ENCODE results near the gene MACROH2A1. TPM values are rescaled to one million over a fixed set of nuclear protein-coding genes. Genes with fewer than 3 reads are reported as not detected.
A peak's percentile ranks its signal among the peaks of the same experiment; 100 is the strongest.

Gene MACROH2A1
- total RNA-seq, 1 donor from 2014 or later = 150 TPM

GRCh38 chr5:135335031-135335828 is 63.8 kb downstream of the MACROH2A1 start:
- no peak for DNase-seq (ENCODE audit: extremely low read depth, low read depth, low spot score)

- DNase-seq (ENCODE audit: extremely low read depth, low read depth, low spot score) = no peak
These were observed 65.1 kb downstream of the MACROH2A1 start for GRCh38 chr5:135333732-135334515.

- peak; percentile 33 for DNase-seq (ENCODE audit: extremely low read depth, low read depth, low spot score)
These were observed 66.4 kb downstream of the MACROH2A1 start for GRCh38 chr5:135332519-135333150.

- no peak for DNase-seq (ENCODE audit: extremely low read depth, low read depth, low spot score)
These were observed 67.4 kb downstream of the MACROH2A1 start for GRCh38 chr5:135331612-135332011.

- DNase-seq (ENCODE audit: extremely low read depth, low read depth, low spot score) = no peak
These were observed 68.3 kb downstream of the MACROH2A1 start for GRCh38 chr5:135330798-135331096.

- no peak for DNase-seq (ENCODE audit: extremely low read depth, low read depth, low spot score)
These were observed 68.9 kb downstream of the MACROH2A1 start for GRCh38 chr5:135329913-135330797.

- no peak for DNase-seq (ENCODE audit: extremely low read depth, low read depth, low spot score)
These were observed 69.7 kb downstream of the MACROH2A1 start for GRCh38 chr5:135329066-135329912.

GRCh38 chr5:135328128-135328687 is 70.8 kb downstream of the MACROH2A1 start:
- no peak for DNase-seq (ENCODE audit: extremely low read depth, low read depth, low spot score)

GRCh38 chr5:135327429-135328127 is 71.5 kb downstream of the MACROH2A1 start:
- no peak for DNase-seq (ENCODE audit: extremely low read depth, low read depth, low spot score)

- DNase-seq (ENCODE audit: extremely low read depth, low read depth, low spot score) = no peak
These were observed 72.5 kb downstream of the MACROH2A1 start for GRCh38 chr5:135326296-135327254.

- DNase-seq (ENCODE audit: extremely low read depth, low read depth, low spot score) = no peak
These were observed 74.0 kb downstream of the MACROH2A1 start for GRCh38 chr5:135324897-135325650.

- DNase-seq (ENCODE audit: extremely low read depth, low read depth, low spot score) = no peak
These were observed 74.9 kb downstream of the MACROH2A1 start for GRCh38 chr5:135324160-135324559.

GRCh38 chr5:135323701-135324132 is 75.3 kb downstream of the MACROH2A1 start:
- DNase-seq (ENCODE audit: extremely low read depth, low read depth, low spot score) = no peak

- DNase-seq (ENCODE audit: extremely low read depth, low read depth, low spot score) = no peak
These were observed 75.8 kb downstream of the MACROH2A1 start for GRCh38 chr5:135323227-135323626.

GRCh38 chr5:135322744-135323143 is 76.3 kb downstream of the MACROH2A1 start:
- no peak for DNase-seq (ENCODE audit: extremely low read depth, low read depth, low spot score)

- DNase-seq (ENCODE audit: extremely low read depth, low read depth, low spot score) = no peak
These were observed 76.8 kb downstream of the MACROH2A1 start for GRCh38 chr5:135322271-135322670.

Measured in glomerular endothelial cell (primary cell).